Suprapubic skin (tissue), 4 donors: ENCODE measurements around the gene PTGR3.

Experiments used
- CTCF ChIP-seq, 2 donors: fragments of 200-600 bp in 1 of 2; fragments of 450-650 bp in 1 of 2; sonication (generic) in 1 of 2; IDR thresholded peaks; one replicate each; pipeline ENCODE4 v1.5.1; 2016 to 2019; ENCODE audit warnings: antibody characterized with exemption in 2 of 2, mild to moderate bottlenecking in 1 of 2, moderate library complexity in 1 of 2
- EP300 ChIP-seq: sonication (generic); formaldehyde crosslinking; IDR thresholded peaks from one replicate; pipeline ENCODE4 v1.6.1; 2017; ENCODE audit warnings: antibody characterized with exemption
- POLR2A ChIP-seq, 2 donors: fragments of 450-650 bp; IDR thresholded peaks; one replicate each; pipeline ENCODE4 v1.6.1; 2017; ENCODE audit warnings: antibody characterized with exemption in 2 of 2, mild to moderate bottlenecking in 2 of 2, moderate library complexity in 2 of 2
- POLR2AphosphoS5 ChIP-seq, 3 donors: sonication (generic); formaldehyde crosslinking; IDR thresholded peaks; one replicate each; pipeline ENCODE4 v1.6.1; 2017; ENCODE audit warnings: antibody characterized with exemption in 3 of 3

- TF ChIP-seq EP300 (no peak), POLR2AphosphoS5 (IDR thresholded peaks at IDR 0.05) (no peak), CTCF (IDR thresholded peaks at IDR 0.05) (no peak), POLR2A (IDR thresholded peaks at IDR 0.05) (no peak)
Observed at GRCh38 chr18:75212751-75213090, 3.8 kb upstream of the PTGR3 start.
